GM12872 (cell line): ENCODE measurements around the gene STIM1.

Experiments
- CTCF ChIP-seq: IDR thresholded peaks from 3 replicates; pipeline ENCODE4 v1.5.1; 2011; ENCODE audit warnings: low read depth, mild to moderate bottlenecking, low read length, moderate library complexity; ENCODE audit not compliant: insufficient read depth

The STIM1 gene

GRCh38 chr11:3902441-3902840 is 47.0 kb downstream of the STIM1 start:
- no peak for TF ChIP-seq CTCF

- no peak for TF ChIP-seq CTCF
These were observed 47.9 kb downstream of the STIM1 start for GRCh38 chr11:3903207-3903896.

- TF ChIP-seq CTCF = no peak
These were observed 48.8 kb downstream of the STIM1 start for GRCh38 chr11:3904228-3904627.

GRCh38 chr11:3905080-3905953 is 49.9 kb downstream of the STIM1 start:
- TF ChIP-seq CTCF = no peak

GRCh38 chr11:3906166-3906565 is 50.7 kb downstream of the STIM1 start:
- TF ChIP-seq CTCF = no peak

- no peak for TF ChIP-seq CTCF
These were observed 52.1 kb downstream of the STIM1 start for GRCh38 chr11:3907590-3907989.

- TF ChIP-seq CTCF = no peak
These were observed 54.4 kb downstream of the STIM1 start for GRCh38 chr11:3909901-3910300.
